B cell (primary cell): ENCODE data around the gene POLE. TPM values are rescaled to one million over a fixed set of nuclear protein-coding genes. Genes with fewer than 3 reads are reported as not detected.

Source experiments
- ATAC-seq: fragments of 200-7000 bp; cut with Tn5 transposase; one replicate; pipeline ENCODE4 v1.10.0; 2021; ENCODE audit warnings: low read depth, mild to moderate bottlenecking, moderate number of reproducible peaks, moderate library complexity
- CTCF ChIA-PET: fragments of 350-600 bp; sonication (Branson Sonifier 250); formaldehyde crosslinking; loops from one replicate; lab custom pipeline; 2021; ENCODE audit warnings: antibody characterized with exemption, inconsistent platforms; lab: Charles Lee
- POLR2A ChIA-PET: fragments of 350-600 bp; sonication (Branson Sonifier 250); formaldehyde crosslinking; loops from one replicate; lab custom pipeline; 2021; ENCODE audit warnings: antibody characterized with exemption; lab: Charles Lee
- DNase-seq: peaks from one replicate; pipeline ENCODE4 v3.0.0; 2013
- H2AFZ ChIP-seq: 2 replicates; pipeline ENCODE4 v1.6.1; 2012; ENCODE audit warnings: mild to moderate bottlenecking, low read depth, low read length; ENCODE audit not compliant: insufficient read depth, poor library complexity, severe bottlenecking
- H3K27ac ChIP-seq, 2 donors: 1 replicate in 1 of 2; 2 replicates in 1 of 2; pipeline ENCODE4 v1.5.1; 2012 to 2013; ENCODE audit warnings: low read length in 2 of 2, mild to moderate bottlenecking in 2 of 2, moderate library complexity in 1 of 2
- H3K27me3 ChIP-seq, 4 experiments: fragments of 200-600 bp in 1 of 4; sonication (generic) in 1 of 4; replicated peaks in 1 of 4; 1 replicate in 2 of 4; 2 replicates in 2 of 4; pipeline versions ENCODE4 v1.6.1 to v1.7.0; 2013 to 2016; ENCODE audit warnings: low read length in 3 of 4, mild to moderate bottlenecking in 2 of 4, mixed read lengths in 1 of 4, moderate library complexity in 1 of 4; ENCODE audit not compliant: insufficient read depth in 4 of 4, control insufficient read depth in 3 of 4; ENCODE audit errors: control extremely low read depth in 1 of 4
- H3K36me3 ChIP-seq, 2 experiments: replicated peaks in 1 of 2; 1 replicate in 1 of 2; 2 replicates in 1 of 2; pipeline versions ENCODE4 v1.6.1 to v1.7.1; 2013; ENCODE audit warnings: low read length in 1 of 2; ENCODE audit not compliant: insufficient read depth in 2 of 2, control insufficient read depth in 1 of 2; ENCODE audit errors: control extremely low read depth in 1 of 2, extremely low read depth in 1 of 2
- H3K4me1 ChIP-seq, 2 donors: fragments of 200-600 bp in 1 of 2; sonication (generic) in 1 of 2; 1 replicate in 1 of 2; 2 replicates in 1 of 2; pipeline versions ENCODE4 v1.5.1 to v1.6.1; 2013 to 2017; ENCODE audit warnings: low read length in 2 of 2; ENCODE audit not compliant: control insufficient read depth in 2 of 2, insufficient read depth in 2 of 2
- H3K4me2 ChIP-seq: replicated peaks from 2 replicates; pipeline ENCODE3; 2012; ENCODE audit warnings: mild to moderate bottlenecking, low read depth, low read length; ENCODE audit not compliant: poor library complexity, severe bottlenecking
- H3K4me3 ChIP-seq, 5 experiments: fragments of 200-600 bp in 1 of 5; sonication (generic) in 1 of 5; 1 replicate in 3 of 5; 2 replicates in 2 of 5; pipeline versions ENCODE4 v1.5.1 to v1.7.0; 2011 to 2016; ENCODE audit warnings: low read length in 4 of 5, mild to moderate bottlenecking in 4 of 5, low read depth in 2 of 5, control low read depth in 1 of 5, moderate library complexity in 1 of 5; ENCODE audit not compliant: insufficient read depth in 1 of 5; ENCODE audit errors: control extremely low read depth in 1 of 5, extremely low read depth in 1 of 5
- H3K79me2 ChIP-seq: fragments of 200-600 bp; sonication (generic); one replicate; pipeline ENCODE4 v1.6.0; 2016; ENCODE audit warnings: low read length; ENCODE audit not compliant: control insufficient read depth, insufficient read depth
- H3K9ac ChIP-seq: fragments of 200-600 bp; sonication (generic); 2 replicates; pipeline ENCODE4 v1.6.1; 2017; ENCODE audit warnings: mild to moderate bottlenecking, low read length, moderate library complexity
- H3K9me3 ChIP-seq, 3 donors: one replicate each; pipeline versions ENCODE4 v1.6.1 to v1.7.1; 2013; ENCODE audit warnings: low read length in 2 of 3; ENCODE audit not compliant: control insufficient read depth in 2 of 3, insufficient read depth in 1 of 3; ENCODE audit errors: control extremely low read depth in 1 of 3
- H4K20me1 ChIP-seq: 2 replicates; pipeline ENCODE4 v1.6.0; 2012; ENCODE audit warnings: mild to moderate bottlenecking, low read length; ENCODE audit not compliant: insufficient read depth, control insufficient read depth, poor library complexity, severe bottlenecking
- H3K27ac Mint-ChIP-seq: one replicate; pipeline ENCODE4 v1.8.0; 2021; ENCODE audit warnings: mixed read lengths
- H3K27me3 Mint-ChIP-seq: one replicate; pipeline ENCODE4 v1.8.0; 2021; ENCODE audit warnings: mixed read lengths
- H3K4me1 Mint-ChIP-seq: one replicate; pipeline ENCODE4 v1.8.0; 2021; ENCODE audit warnings: mixed read lengths
- H3K4me3 Mint-ChIP-seq: one replicate; pipeline ENCODE4 v1.8.0; 2021; ENCODE audit warnings: mixed read lengths
- H3K9me3 Mint-ChIP-seq: one replicate; pipeline ENCODE4 v1.8.0; 2022; ENCODE audit warnings: mixed read lengths; ENCODE audit not compliant: insufficient read depth
- CTCF ChIP-seq: fragments of 200-600 bp; IDR thresholded peaks from one replicate; pipeline ENCODE4 v1.8.0; 2022; ENCODE audit warnings: antibody characterized with exemption, mild to moderate bottlenecking
- EZH2 ChIP-seq: IDR thresholded peaks from 2 replicates; pipeline ENCODE4 v1.6.1; 2012; ENCODE audit warnings: borderline replicate concordance, low read depth, mild to moderate bottlenecking, moderate library complexity, low read length; ENCODE audit not compliant: insufficient read depth, poor library complexity, severe bottlenecking
- WGBS: methylation state at CpG from one replicate; pipeline ENCODE4 v1.1.5; 2013; ENCODE audit warnings: missing lambda C conversion rate; ENCODE audit not compliant: insufficient coverage; 5-methylcytosine and 5-hydroxymethylcytosine counted together
- intact Hi-C: fragments of 100-400 bp; cut with micrococcal nuclease; formaldehyde crosslinking; loops from one replicate; pipeline ENCODE4 v1.10.0; 2022
- polyA plus RNA-seq: library from polyadenylated mRNA; depleted of rRNA; stranded (reverse); fragments of >200 nt; gene quantifications from 2 replicates; pipeline ENCODE4 v1.2.3, GENCODE V29; 2012
- total RNA-seq, 2 donors: library from RNA; stranded (reverse); fragments of 120-200 nt in 1 of 2; gene quantifications; 1 replicate in 1 of 2; 2 replicates in 1 of 2; pipeline versions ENCODE4 v1.2.3 to v1.2.4, GENCODE V29; 2013 to 2022

Gene POLE
- total and polyA plus RNA-seq, 2 donors (not counting 1 experiment from before 2014, with no cell fraction given) = 32.0 to 62.0 TPM

GRCh38 chr12:132619071-132619385 is 68.1 kb downstream of the POLE start:
- H3K4me3 ChIP-seq = no peak overlapping the region
- no peaks in the 10 kb centered on the region for H4K20me1 ChIP-seq
- Mint-ChIP-seq H3K9me3 (no peaks in the 10 kb centered on the region), H3K4me3 (no peak overlapping the region), H3K27ac (no peak overlapping the region), H3K4me1 (peaks cover 11% of the 10 kb centered on the region), H3K27me3 (peaks cover 26% of the 10 kb centered on the region)
- H2AFZ ChIP-seq = no peak overlapping the region
- peaks cover 6 to 11% of the 10 kb centered on the region in 2 donors for H3K4me1 ChIP-seq
- 13% methylated on average over 18 of the region's 28 CpGs for WGBS
- no peak overlapping the region for H3K4me2 ChIP-seq
- intact Hi-C loops = no loop called here
- TF ChIP-seq CTCF = no peak
- no peak for TF ChIP-seq EZH2
- peaks cover 0 to 3% of the 10 kb centered on the region in 2 experiments for H3K36me3 ChIP-seq
- DNase-seq (no peak), ATAC-seq (no peak)
- no peak overlapping the region for H3K9ac ChIP-seq
- peaks cover 0 to 40% (median 25%) of the 10 kb centered on the region in 4 experiments for H3K27me3 ChIP-seq
- H3K27ac ChIP-seq = no peak overlapping the region
- ChIA-PET POLR2A (no interaction called here), CTCF (no interaction called here)
- H3K9me3 ChIP-seq = peaks cover 6 to 30% (median 19%) of the 10 kb centered on the region in 3 donors
- H3K79me2 ChIP-seq = no peaks in the 10 kb centered on the region

- Mint-ChIP-seq H3K4me3 (peak within 1 kb of the TSS; percentile 42), H3K27me3 (peaks cover 26% of the 10 kb centered on the region), H3K4me1 (peaks cover 11% of the 10 kb centered on the region), H3K27ac (no peak within 1 kb of the TSS), H3K9me3 (no peaks in the 10 kb centered on the region)
- Histone ChIP-seq H3K4me3 (peak within 1 kb of the TSS in 1 of 5 experiments; percentile 24), H3K27me3 (peaks cover 0 to 40% (median 25%) of the 10 kb centered on the region in 4 experiments), H3K36me3 (peaks cover 0 to 1% of the 10 kb centered on the region in 2 experiments), H3K27ac (no peak within 1 kb of the TSS), H3K9ac (no peak within 1 kb of the TSS), H3K4me1 (peaks cover 6 to 11% of the 10 kb centered on the region in 2 donors), H3K9me3 (peaks cover 6 to 30% (median 19%) of the 10 kb centered on the region in 3 donors), H3K79me2 (no peaks in the 10 kb centered on the region), H2AFZ (no peak within 1 kb of the TSS), H3K4me2 (peak within 1 kb of the TSS; percentile 52), H4K20me1 (no peaks in the 10 kb centered on the region)
- intact Hi-C loops = no loop called here
- ChIA-PET POLR2A (no interaction called here), CTCF (interaction anchor here (1.0 to 1.9 kb wide), 2 partner anchors 19 to 465 kb away, joined by 6 to 8 read pairs; no protein-coding TSS in a partner anchor)
- no peak for TF ChIP-seq CTCF
- no peak for TF ChIP-seq EZH2
- WGBS = 17% methylated on average over 46 of the region's 49 CpGs
- no peak for ATAC-seq
- no peak for DNase-seq
Observed at GRCh38 chr12:132618683-132619043, 68.5 kb downstream of the POLE start, which contains the start of gene P2RX2. P2RX2 (plus strand) TSS chr12:132618776; CDS start chr12:132618817, 41 bp downstream.
